Chondrocyte (in vitro differentiated cells): ENCODE measurements around the gene SENP2. TPM values are rescaled to one million over a fixed set of nuclear protein-coding genes. Genes with fewer than 3 reads are reported as not detected.

ENCODE experiments used
- DNase-seq: peaks from one replicate; pipeline ENCODE4 v3.0.0; 2021; ENCODE audit warnings: mixed read lengths, low spot score
- H3K27ac Mint-ChIP-seq: one replicate; pipeline ENCODE4 v1.8.0; 2021; ENCODE audit warnings: mild to moderate bottlenecking, moderate library complexity, mixed read lengths; ENCODE audit not compliant: unreplicated experiment
- H3K27me3 Mint-ChIP-seq: 2 replicates; pipeline ENCODE4 v1.8.0; 2021; ENCODE audit warnings: low read depth, mixed read lengths
- H3K36me3 Mint-ChIP-seq: 2 replicates; pipeline ENCODE4 v1.8.0; 2021; ENCODE audit warnings: low read depth, mixed read lengths
- H3K4me1 Mint-ChIP-seq: 2 replicates; pipeline ENCODE4 v1.8.0; 2021; ENCODE audit warnings: low read depth, mild to moderate bottlenecking, mixed read lengths
- H3K4me3 Mint-ChIP-seq: one replicate; pipeline ENCODE4 v1.8.0; 2021; ENCODE audit warnings: mild to moderate bottlenecking, moderate library complexity, mixed read lengths; ENCODE audit not compliant: unreplicated experiment
- H3K9me3 Mint-ChIP-seq: 2 replicates; pipeline ENCODE4 v1.8.0; 2021; ENCODE audit warnings: low read depth, mixed read lengths
- CTCF ChIP-seq: fragments of 200-600 bp; sonication (generic); IDR thresholded peaks from 2 replicates; pipeline ENCODE4 v1.5.0; 2021; ENCODE audit warnings: antibody characterized with exemption, mild to moderate bottlenecking, moderate library complexity
- total RNA-seq: library from RNA; stranded (reverse); gene quantifications from 3 replicates; pipeline ENCODE4 v1.2.1, GENCODE V29; 2021

The SENP2 gene
- total RNA-seq, 1 donor from 2014 or later, result 41.2 TPM

GRCh38 chr3:185653949-185654757, 68.1 kb downstream of the SENP2 start:
- H3K27ac Mint-ChIP-seq, result peak overlapping the region; percentile 41
- peaks cover 45% of the 10 kb centered on the region for H3K4me1 Mint-ChIP-seq
- H3K9me3 Mint-ChIP-seq, result no peaks in the 10 kb centered on the region
- no peak overlapping the region for H3K4me3 Mint-ChIP-seq
- no peak for TF ChIP-seq CTCF
- peaks cover 32% of the 10 kb centered on the region for H3K36me3 Mint-ChIP-seq
- no peak for DNase-seq
- no peaks in the 10 kb centered on the region for H3K27me3 Mint-ChIP-seq

- Mint-ChIP-seq H3K4me3 (no peak overlapping the region), H3K4me1 (peaks cover 51% of the 10 kb centered on the region), H3K27me3 (no peaks in the 10 kb centered on the region), H3K36me3 (peaks cover 32% of the 10 kb centered on the region), H3K27ac (no peak overlapping the region), H3K9me3 (no peaks in the 10 kb centered on the region)
- TF ChIP-seq CTCF, result no peak
- DNase-seq, result no peak
Observed at GRCh38 chr3:185654758-185655145, 68.7 kb downstream of the SENP2 start.

GRCh38 chr3:185655426-185656320, 69.6 kb downstream of the SENP2 start:
- peak overlapping the region; percentile 99 for H3K27ac Mint-ChIP-seq
- H3K4me3 Mint-ChIP-seq, result no peak overlapping the region
- DNase-seq, result no peak
- no peaks in the 10 kb centered on the region for H3K9me3 Mint-ChIP-seq
- no peaks in the 10 kb centered on the region for H3K27me3 Mint-ChIP-seq
- no peak for TF ChIP-seq CTCF
- peaks cover 28% of the 10 kb centered on the region for H3K36me3 Mint-ChIP-seq
- H3K4me1 Mint-ChIP-seq, result peaks cover 59% of the 10 kb centered on the region

- no peak for DNase-seq
- Mint-ChIP-seq H3K27ac (peak overlapping the region; percentile 99), H3K9me3 (no peaks in the 10 kb centered on the region), H3K4me1 (peaks cover 60% of the 10 kb centered on the region), H3K4me3 (peak overlapping the region; percentile 19), H3K27me3 (no peaks in the 10 kb centered on the region), H3K36me3 (peaks cover 23% of the 10 kb centered on the region)
- no peak for TF ChIP-seq CTCF
Observed at GRCh38 chr3:185656321-185656840, 70.3 kb downstream of the SENP2 start.

GRCh38 chr3:185657211-185657610, 71.1 kb downstream of the SENP2 start:
- H3K9me3 Mint-ChIP-seq, result no peaks in the 10 kb centered on the region
- no peaks in the 10 kb centered on the region for H3K27me3 Mint-ChIP-seq
- peak overlapping the region; percentile 19 for H3K4me3 Mint-ChIP-seq
- peaks cover 20% of the 10 kb centered on the region for H3K36me3 Mint-ChIP-seq
- H3K4me1 Mint-ChIP-seq, result peaks cover 65% of the 10 kb centered on the region
- peak overlapping the region; percentile 99 for H3K27ac Mint-ChIP-seq
- no peak for TF ChIP-seq CTCF
- DNase-seq, result no peak
